Esophagus squamous epithelium (tissue), 4 donors: Measurements from ENCODE around the gene EAPP.

Experiments
- POLR2A ChIP-seq, 4 donors: fragments of 450-650 bp; IDR thresholded peaks; one replicate each; pipeline ENCODE4 v1.6.1; 2017; ENCODE audit warnings: antibody characterized with exemption in 4 of 4, mild to moderate bottlenecking in 4 of 4, moderate library complexity in 3 of 4
- TF ChIP-seq, protein P1 (sequence below), 6 experiments: fragments of 450-650 bp in 4 of 6; fragments of 200-600 bp in 2 of 6; sonication (generic) in 2 of 6; IDR thresholded peaks; one replicate each; pipeline ENCODE4 v1.5.1; 2016 to 2019; ENCODE audit warnings: antibody characterized with exemption in 6 of 6, mild to moderate bottlenecking in 4 of 6, moderate library complexity in 4 of 6

DNA sequence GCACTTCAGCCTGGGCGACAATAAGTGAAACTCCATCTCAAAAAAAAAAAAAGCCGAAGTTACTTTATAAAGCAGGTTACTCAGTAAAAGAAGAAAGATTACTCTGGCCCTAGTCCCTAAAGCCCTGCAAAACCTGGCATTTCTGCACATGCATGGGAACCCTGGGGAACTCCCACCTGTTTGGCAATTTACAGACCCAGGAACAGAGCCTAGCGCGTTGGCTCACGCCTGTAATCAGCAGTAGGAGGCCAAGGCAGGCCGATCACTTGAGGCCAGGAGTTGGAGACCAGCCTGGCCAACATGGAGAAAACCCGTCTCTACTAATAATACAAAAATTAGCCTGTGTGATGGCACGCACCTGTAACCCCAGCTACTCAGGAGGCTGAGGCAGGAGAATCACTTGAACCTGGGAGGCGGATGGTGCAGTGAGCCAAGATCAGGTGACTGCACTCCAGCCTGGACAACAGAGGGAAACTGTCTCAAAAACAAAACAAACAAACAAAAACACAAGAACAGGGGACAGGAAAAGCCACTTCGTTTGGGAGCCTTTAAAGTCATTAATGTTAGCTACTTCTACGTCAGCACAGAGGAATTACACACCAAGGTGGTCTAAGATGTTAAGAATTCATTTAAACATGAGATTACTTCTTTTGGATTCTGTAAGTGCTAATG is 43.4 kb downstream of the EAPP start:
- TF ChIP-seq, protein P1, sequence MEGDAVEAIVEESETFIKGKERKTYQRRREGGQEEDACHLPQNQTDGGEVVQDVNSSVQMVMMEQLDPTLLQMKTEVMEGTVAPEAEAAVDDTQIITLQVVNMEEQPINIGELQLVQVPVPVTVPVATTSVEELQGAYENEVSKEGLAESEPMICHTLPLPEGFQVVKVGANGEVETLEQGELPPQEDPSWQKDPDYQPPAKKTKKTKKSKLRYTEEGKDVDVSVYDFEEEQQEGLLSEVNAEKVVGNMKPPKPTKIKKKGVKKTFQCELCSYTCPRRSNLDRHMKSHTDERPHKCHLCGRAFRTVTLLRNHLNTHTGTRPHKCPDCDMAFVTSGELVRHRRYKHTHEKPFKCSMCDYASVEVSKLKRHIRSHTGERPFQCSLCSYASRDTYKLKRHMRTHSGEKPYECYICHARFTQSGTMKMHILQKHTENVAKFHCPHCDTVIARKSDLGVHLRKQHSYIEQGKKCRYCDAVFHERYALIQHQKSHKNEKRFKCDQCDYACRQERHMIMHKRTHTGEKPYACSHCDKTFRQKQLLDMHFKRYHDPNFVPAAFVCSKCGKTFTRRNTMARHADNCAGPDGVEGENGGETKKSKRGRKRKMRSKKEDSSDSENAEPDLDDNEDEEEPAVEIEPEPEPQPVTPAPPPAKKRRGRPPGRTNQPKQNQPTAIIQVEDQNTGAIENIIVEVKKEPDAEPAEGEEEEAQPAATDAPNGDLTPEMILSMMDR (IDR thresholded peaks at IDR 0.05) = no peak
- TF ChIP-seq POLR2A (IDR thresholded peaks at IDR 0.05) = no peak
